Esophagus muscularis mucosa (tissue), 4 donors: ENCODE measurements around the gene SLC35F3.

Experiments
- CTCF ChIP-seq, 3 experiments: fragments of 200-600 bp in 2 of 3; fragments of 450-650 bp in 1 of 3; sonication (generic) in 2 of 3; IDR thresholded peaks; one replicate each; pipeline ENCODE4 v1.5.1; 2017 to 2019; ENCODE audit warnings: antibody characterized with exemption in 3 of 3, mild to moderate bottlenecking in 2 of 3, moderate library complexity in 1 of 3
- EP300 ChIP-seq: sonication (generic); formaldehyde crosslinking; IDR thresholded peaks from one replicate; pipeline ENCODE4 v1.6.1; 2017; ENCODE audit warnings: antibody characterized with exemption
- POLR2A ChIP-seq: fragments of 450-650 bp; IDR thresholded peaks from one replicate; pipeline ENCODE4 v1.6.1; 2017; ENCODE audit warnings: antibody characterized with exemption, moderate library complexity, mild to moderate bottlenecking, low read depth

- no peak for TF ChIP-seq POLR2A
- no peak for TF ChIP-seq CTCF (IDR thresholded peaks at IDR 0.05)
- no peak for TF ChIP-seq EP300
These were observed 53.2 kb downstream of the SLC35F3 start for GRCh38 chr1:233957691-233958090.
